ENCODE data around the gene CMTM8. TPM values are rescaled to one million over a fixed set of nuclear protein-coding genes. Genes with fewer than 3 reads are reported as not detected.

The CMTM8 gene
- total and polyA plus RNA-seq, 11 donors: 1.7 to 12.1 (median 3.6) TPM

- H3K36me3 ChIP-seq: peaks cover 0 to 9% (median 0%) of the 10 kb centered on the region in 9 donors
- peaks cover 0 to 7% (median 0%) of the 10 kb centered on the region in 12 donors for H3K4me1 ChIP-seq
- TF ChIP-seq CTCF (IDR thresholded peaks at IDR 0.05) (no peak), POLR2A (IDR thresholded peaks at IDR 0.05) (no peak)
- no peak overlapping the region for H3K27ac ChIP-seq
- no peak overlapping the region for H3K4me3 ChIP-seq
- H3K27me3 ChIP-seq: no peaks in the 10 kb centered on the region
- 77 to 81% (median 79%) methylated on average over 5 of the region's 5 CpGs for WGBS, 4 donors
- H3K9me3 ChIP-seq: no peaks in the 10 kb centered on the region
- intact Hi-C loops (cut with DNase I): loop anchor here in 2 of 10 donors (10.0 kb wide), 1 partner anchor 292 kb away; no protein-coding TSS in a partner anchor
- ATAC-seq (no peak), DNase-seq (no peak)
Observed at GRCh38 chr3:32373276-32373675, 134.8 kb downstream of the CMTM8 start.

- DNase-seq: no peak
- peaks cover 0 to 9% (median 0%) of the 10 kb centered on the region in 9 donors for H3K36me3 ChIP-seq
- peaks cover 0 to 7% (median 0%) of the 10 kb centered on the region in 12 donors for H3K4me1 ChIP-seq
- TF ChIP-seq CTCF (IDR thresholded peaks at IDR 0.05) (no peak), POLR2A (IDR thresholded peaks at IDR 0.05) (no peak)
- H3K27ac ChIP-seq: no peak overlapping the region
- H3K27me3 ChIP-seq: no peaks in the 10 kb centered on the region
- intact Hi-C loops (cut with DNase I): loop anchor here in 6 of 10 donors (1.0 to 10.0 kb wide), 6 partner anchors 17 to 291 kb away; partner anchors contain the start of gene CMTM7 (in 1 of the 6)
- H3K4me3 ChIP-seq: no peak overlapping the region
- ATAC-seq: no peak
- no peaks in the 10 kb centered on the region for H3K9me3 ChIP-seq
- WGBS, 4 donors: 66 to 87% (median 83%) methylated on average over 5 of the region's 5 CpGs
Observed at GRCh38 chr3:32373844-32374243, 135.4 kb downstream of the CMTM8 start.

GRCh38 chr3:32374788-32375595, 136.5 kb downstream of the CMTM8 start:
- Histone ChIP-seq H3K36me3 (no peaks in the 10 kb centered on the region), H3K27ac (no peak overlapping the region), H3K9me3 (no peaks in the 10 kb centered on the region), H3K27me3 (no peaks in the 10 kb centered on the region), H3K4me1 (peaks cover 0 to 13% (median 0%) of the 10 kb centered on the region in 12 donors), H3K4me3 (no peak overlapping the region)
- TF ChIP-seq POLR2A (IDR thresholded peaks at IDR 0.05): no peak
- TF ChIP-seq CTCF (IDR thresholded peaks at IDR 0.05): peak; percentile 59 to 80 (median 65)
- intact Hi-C loops (cut with DNase I): loop anchor here (1.0 to 10.0 kb wide), 10 partner anchors 16 to 290 kb away; partner anchors contain the start of gene CMTM7 (in 1 of the 10)
- 44 to 54% (median 52%) methylated on average over 12 of the region's 12 CpGs for WGBS, 4 donors
- DNase-seq (peak in 3 of 5 donors; percentile 40 to 60 (median 54)), ATAC-seq (peak in 3 of 4 donors; percentile 58 to 67 (median 62))

GRCh38 chr3:32375596-32375930, 137.1 kb downstream of the CMTM8 start:
- H3K27me3 ChIP-seq: no peaks in the 10 kb centered on the region
- DNase-seq: no peak
- no peaks in the 10 kb centered on the region for H3K9me3 ChIP-seq
- intact Hi-C loops (cut with DNase I): loop anchor here in 9 of 10 donors (1.0 to 10.0 kb wide), 9 partner anchors 15 to 289 kb away; partner anchors contain the start of gene CMTM7 (in 1 of the 9)
- peaks cover 0 to 15% (median 0%) of the 10 kb centered on the region in 12 donors for H3K4me1 ChIP-seq
- TF ChIP-seq CTCF (IDR thresholded peaks at IDR 0.05): no peak
- TF ChIP-seq POLR2A (IDR thresholded peaks at IDR 0.05): no peak
- no peak for ATAC-seq
- no peak overlapping the region for H3K27ac ChIP-seq
- H3K36me3 ChIP-seq: no peaks in the 10 kb centered on the region
- H3K4me3 ChIP-seq: no peak overlapping the region
- 92 to 95% (median 94%) methylated on average over 5 of the region's 5 CpGs for WGBS, 4 donors
